IMR-90 (cell line): Measurements from ENCODE around the gene NHLRC2. TPM values are rescaled to one million over a fixed set of nuclear protein-coding genes. Genes with fewer than 3 reads are reported as not detected.

Source experiments
- ATAC-seq: fragments of 200-7000 bp; cut with Tn5 transposase; 2 replicates; pipeline ENCODE4 v1.9.1; 2020; ENCODE audit warnings: low read depth, mild to moderate bottlenecking, moderate library complexity
- Bru-seq: library from RNA; stranded (reverse); fragments of 400-500 nt; gene quantifications from one replicate; lab custom pipeline; 2021; lab: Mats Ljungman, UMichigan
- BruChase-seq, 2 experiments: library from RNA; stranded (reverse); fragments of 400-500 nt; gene quantifications; one replicate each; lab custom pipeline; 2021; lab: Mats Ljungman, UMichigan
- BruUV-seq: library from RNA; stranded (reverse); fragments of 400-500 nt; replicated peaks from 2 replicates; lab custom pipeline; 2021; lab: Mats Ljungman, UMichigan
- CTCF ChIA-PET: fragments of 300-600 bp; formaldehyde crosslinking; extraction: SDS; loops from one replicate; lab custom pipeline; 2021; ENCODE audit warnings: antibody characterized with exemption; lab: Yijun Ruan, JAX
- POLR2A ChIA-PET: fragments of 300-600 bp; sonication (Branson Sonifier 250); formaldehyde crosslinking; loops from one replicate; lab custom pipeline; 2022; ENCODE audit warnings: antibody characterized with exemption; ENCODE audit not compliant: unreplicated experiment; lab: Charles Lee
- DNase-seq: peaks from one replicate; pipeline ENCODE4 v3.0.0; 2013
- H2AFZ ChIP-seq: replicated peaks from 2 replicates; pipeline ENCODE3; 2013; ENCODE audit warnings: low read length, mild to moderate bottlenecking; ENCODE audit not compliant: poor library complexity
- H2AK5ac ChIP-seq: 2 replicates; pipeline ENCODE4 v1.6.1; 2013; ENCODE audit warnings: low read depth, low read length, inconsistent platforms
- H2AK9ac ChIP-seq: replicated peaks from 2 replicates; pipeline ENCODE3; 2013; ENCODE audit warnings: mild to moderate bottlenecking, low read depth, low read length, moderate library complexity; ENCODE audit not compliant: poor library complexity
- H2BK120ac ChIP-seq: 2 replicates; pipeline ENCODE4 v1.6.1; 2013; ENCODE audit warnings: low read depth, low read length, inconsistent platforms
- H2BK15ac ChIP-seq: 3 replicates; pipeline ENCODE4 v1.6.1; 2013; ENCODE audit warnings: low read depth, low read length, inconsistent platforms
- H2BK20ac ChIP-seq: 2 replicates; pipeline ENCODE4 v1.6.1; 2013; ENCODE audit warnings: low read depth, mild to moderate bottlenecking, inconsistent platforms, low read length, moderate library complexity
- H2BK5ac ChIP-seq: 2 replicates; pipeline ENCODE4 v1.6.1; 2013; ENCODE audit warnings: mild to moderate bottlenecking, low read depth, low read length, inconsistent platforms; ENCODE audit not compliant: poor library complexity, severe bottlenecking
- H3K14ac ChIP-seq: replicated peaks from 2 replicates; pipeline ENCODE4 v1.6.1; 2013; ENCODE audit warnings: low read depth, low read length, inconsistent platforms
- H3K18ac ChIP-seq: 2 replicates; pipeline ENCODE4 v1.6.1; 2013; ENCODE audit warnings: low read depth, low read length, control low read depth
- H3K23ac ChIP-seq: 2 replicates; pipeline ENCODE4 v1.6.1; 2013; ENCODE audit warnings: low read depth, low read length, inconsistent platforms
- H3K27ac ChIP-seq: 2 replicates; pipeline ENCODE4 v1.5.1; 2013; ENCODE audit warnings: mild to moderate bottlenecking, control low read depth, low read length; ENCODE audit not compliant: insufficient read depth
- H3K27me3 ChIP-seq: 2 replicates; pipeline ENCODE4 v1.6.1; 2013; ENCODE audit warnings: low read length; ENCODE audit not compliant: control insufficient read depth, insufficient read depth
- H3K36me3 ChIP-seq: 2 replicates; pipeline ENCODE4 v1.6.1; 2013; ENCODE audit warnings: low read length, mixed read lengths; ENCODE audit not compliant: control insufficient read depth, insufficient read depth
- H3K4ac ChIP-seq: 2 replicates; pipeline ENCODE4 v1.6.1; 2013; ENCODE audit warnings: low read depth, low read length, inconsistent platforms
- H3K4me1 ChIP-seq: 2 replicates; pipeline ENCODE4 v1.6.1; 2013; ENCODE audit warnings: low read length, mixed read lengths; ENCODE audit not compliant: control insufficient read depth, insufficient read depth
- H3K4me2 ChIP-seq: 2 replicates; pipeline ENCODE4 v1.6.1; 2013; ENCODE audit warnings: low read depth, mild to moderate bottlenecking, control low read depth, low read length, moderate library complexity
- H3K4me3 ChIP-seq: 2 replicates; pipeline ENCODE4 v1.5.1; 2013; ENCODE audit warnings: low read depth, mild to moderate bottlenecking, control low read depth, low read length, moderate library complexity; ENCODE audit not compliant: insufficient read depth
- H3K56ac ChIP-seq: 2 replicates; pipeline ENCODE4 v1.6.1; 2013; ENCODE audit warnings: low read length, inconsistent platforms; ENCODE audit not compliant: insufficient read depth; ENCODE audit errors: extremely low read depth
- H3K79me1 ChIP-seq, 2 experiments: 2 replicates each; pipeline ENCODE4 v1.6.1; 2013; ENCODE audit warnings: low read length in 2 of 2, inconsistent platforms in 1 of 2, low read depth in 1 of 2
- H3K9ac ChIP-seq: 2 replicates; pipeline ENCODE4 v1.6.1; 2013; ENCODE audit warnings: low read depth, low read length, control low read depth
- H3K9me1 ChIP-seq: 2 replicates; pipeline ENCODE4 v1.6.1; 2013; ENCODE audit warnings: low read length, inconsistent platforms; ENCODE audit not compliant: insufficient read depth
- H3K9me3 ChIP-seq: 2 replicates; pipeline ENCODE4 v1.6.1; 2013; ENCODE audit warnings: low read length; ENCODE audit not compliant: control insufficient read depth, insufficient read depth
- H4K20me1 ChIP-seq: 2 replicates; pipeline ENCODE4 v1.6.1; 2013; ENCODE audit warnings: low read length, inconsistent platforms; ENCODE audit not compliant: insufficient read depth
- H4K5ac ChIP-seq: 2 replicates; pipeline ENCODE4 v1.6.1; 2013; ENCODE audit warnings: mild to moderate bottlenecking, low read depth, low read length, control low read depth
- H4K8ac ChIP-seq, 2 experiments: 2 replicates each; pipeline ENCODE4 v1.6.1; 2013; ENCODE audit warnings: low read depth in 2 of 2, low read length in 2 of 2, control low read depth in 1 of 2, inconsistent platforms in 1 of 2
- H4K91ac ChIP-seq: 2 replicates; pipeline ENCODE4 v1.6.1; 2013; ENCODE audit warnings: low read depth, low read length, inconsistent platforms; ENCODE audit not compliant: insufficient read depth
- BHLHE40 ChIP-seq: fragments of 150-350 bp; IDR thresholded peaks from 2 replicates; pipeline ENCODE4 v1.6.1; 2016; ENCODE audit warnings: mild to moderate bottlenecking, low read depth, low read length
- CEBPB ChIP-seq: IDR thresholded peaks from 2 replicates; pipeline ENCODE4 v1.6.1; 2012; ENCODE audit warnings: low read depth, low read length, improper control_type of control experiment
- MAFK ChIP-seq: IDR thresholded peaks from 2 replicates; pipeline ENCODE4 v1.6.1; 2012; ENCODE audit warnings: low read depth, low read length, improper control_type of control experiment
- MAZ ChIP-seq: IDR thresholded peaks from 2 replicates; pipeline ENCODE4 v1.6.1; 2012; ENCODE audit warnings: low read depth, mild to moderate bottlenecking, low read length, improper control_type of control experiment, moderate library complexity, borderline replicate concordance
- POLR2A ChIP-seq: IDR thresholded peaks from 2 replicates; pipeline ENCODE4 v1.6.1; 2012; ENCODE audit warnings: mild to moderate bottlenecking, low read depth, low read length
- RAD21 ChIP-seq: IDR thresholded peaks from 2 replicates; pipeline ENCODE4 v1.6.1; 2012; ENCODE audit warnings: low read length, improper control_type of control experiment
- RFX5 ChIP-seq: IDR thresholded peaks from 2 replicates; pipeline ENCODE4 v1.8.0; 2012; ENCODE audit warnings: low read depth, mild to moderate bottlenecking, low read length, moderate library complexity
- WGBS, 2 experiments: methylation state at CpG; one replicate each; pipeline versions ENCODE4 v1.1.5 to v1.1.7; 2013; ENCODE audit warnings: missing lambda C conversion rate in 2 of 2; ENCODE audit not compliant: insufficient read length in 1 of 2; ENCODE audit errors: extremely low coverage in 2 of 2; 5-methylcytosine and 5-hydroxymethylcytosine counted together
- dilution Hi-C: fragments of 300-500 bp; cut with HindIII; formaldehyde crosslinking; loops from one replicate; pipeline ENCODE4 v1.14.3; 2018; ENCODE audit warnings: low sequenced_read_pairs; ENCODE audit not compliant: unreplicated experiment
- in situ Hi-C: fragments of 300-500 bp; cut with MboI; formaldehyde crosslinking; loops from 3 replicates; pipeline ENCODE4 v1.14.3; 2019; ENCODE audit warnings: low sequenced_read_pairs, inconsistent platforms, mixed read lengths
- intact Hi-C: fragments of 100-400 bp; cut with micrococcal nuclease; formaldehyde crosslinking; loops from 2 replicates; pipeline ENCODE4 v1.10.0; 2022
- long read RNA-seq: library from polyadenylated mRNA; unstranded; transcript quantifications from one replicate; pipeline ENCODE4 v2.0.0, GENCODE V29; 2021; ENCODE audit not compliant: unreplicated experiment
- polyA plus RNA-seq, 3 experiments: library from polyadenylated mRNA; depleted of rRNA; stranded (reverse); fragments of >200 nt; gene quantifications; 2 replicates each; pipeline ENCODE4 v1.2.3, GENCODE V29; 2012; ENCODE audit warnings: low replicate concordance in 1 of 3
- total RNA-seq: library from RNA; depleted of rRNA; stranded (reverse); fragments of >200 nt; gene quantifications from 2 replicates; pipeline ENCODE4 v1.2.3, GENCODE V29; 2012; rRNA removed

NHLRC2 gene
- 11.8 and 15.3 TPM in 2 replicates for total RNA-seq
- polyA plus RNA-seq (2012; rRNA removed), result 2.3 and 3.0 TPM in 2 replicates
- 0.79 and 0.83 TPM in 2 replicates for polyA plus RNA-seq (2012; cell fraction: cytosol; rRNA removed)
- 1.2 and 5.1 TPM in 2 replicates for polyA plus RNA-seq (2012; cell fraction: nucleus; rRNA removed; ENCODE audit: low replicate concordance)
- Bru-seq, nascent RNA, result percentile 76 among the genes with signal in this experiment
- BruChase-seq, experiment 1, labeled RNA remaining after a 6-hour chase, result percentile 79 among the genes with signal in this experiment
- BruChase-seq, experiment 2, labeled RNA remaining after a 2-hour chase, result percentile 86 among the genes with signal in this experiment
- long read RNA-seq, full-length matches to known transcripts, result 3 of 6 reads
- long read RNA-seq, partial matches to known transcripts, result 0 of 6 reads
- long read RNA-seq, other reads (novel, unspliced or antisense), result 3 of 6 reads

DNA sequence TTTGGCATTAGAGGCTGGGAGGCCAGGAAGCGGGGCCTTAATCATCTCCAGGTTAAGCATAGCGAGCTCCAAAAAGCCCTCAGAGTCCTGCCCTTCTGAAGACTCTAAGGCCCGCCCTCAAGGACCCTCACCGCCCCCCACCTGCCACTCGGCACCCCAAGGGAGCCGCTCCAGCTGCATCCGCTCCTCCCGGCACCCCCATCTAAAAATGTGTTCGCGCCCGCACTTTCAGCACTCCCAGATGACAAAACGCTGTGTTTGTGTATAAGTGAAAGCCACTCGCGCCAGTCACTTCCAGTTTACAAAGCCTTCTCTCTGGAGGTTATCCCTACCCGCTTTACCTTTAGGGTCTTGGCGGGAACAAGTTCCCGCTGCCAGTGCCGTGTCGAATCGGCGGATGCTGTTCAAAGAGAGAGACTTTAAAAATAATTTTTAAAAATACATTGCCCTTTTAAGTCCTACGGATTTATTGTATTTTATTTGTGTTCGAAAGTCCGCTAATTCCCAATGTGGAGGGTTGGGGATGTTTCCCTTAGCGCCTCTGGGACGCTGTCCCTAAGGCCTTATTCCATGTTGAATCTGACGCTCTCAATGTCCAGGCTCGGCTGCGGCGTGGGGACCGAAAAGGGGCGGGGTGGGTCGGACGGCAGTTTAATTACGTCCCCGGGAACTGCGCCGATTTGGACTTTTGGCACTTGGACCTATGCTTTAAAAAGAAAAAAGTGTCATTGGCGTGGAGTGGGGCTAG is at the start of gene NHLRC2, which contains the start of gene DCLRE1A:
NHLRC2 (plus strand) TSS at position 649 of the 748 bp plus-strand sequence. CDS start 212 bp downstream, outside the sequence.
DCLRE1A (minus strand) TSS at position 70 of the 748 bp plus-strand sequence. CDS start 900 bp downstream, outside the sequence.
- Histone ChIP-seq H2AK9ac (peak within 1 kb of the TSS; percentile 97), H3K4me3 (peak within 1 kb of the TSS; percentile 92), H4K20me1 (no peaks in the 10 kb centered on the region), H3K36me3 (no peaks in the 10 kb centered on the region), H4K5ac (peak within 1 kb of the TSS; percentile 91), H2BK120ac (peak within 1 kb of the TSS; percentile 97), H3K23ac (peak within 1 kb of the TSS; percentile 99), H3K9me1 (no peaks in the 10 kb centered on the region), H2BK20ac (peak within 1 kb of the TSS; percentile 89), H2AK5ac (peak within 1 kb of the TSS; percentile 70; the same call in 1 of the 2 replicates), H3K79me1 (peaks cover 13 to 23% of the 10 kb centered on the region in 2 experiments), H3K56ac (peak within 1 kb of the TSS; percentile 98), H3K4me2 (peak within 1 kb of the TSS; percentile 95), H3K9me3 (no peaks in the 10 kb centered on the region), H3K27ac (peak within 1 kb of the TSS; percentile 91), H3K27me3 (no peaks in the 10 kb centered on the region), H3K4ac (peak within 1 kb of the TSS; percentile 99), H3K9ac (peak within 1 kb of the TSS; percentile 98), H3K14ac (peak within 1 kb of the TSS; percentile 96), H3K4me1 (peaks cover 2% of the 10 kb centered on the region; the same call in 1 of the 2 replicates), H2BK5ac (peak within 1 kb of the TSS; percentile 89), H4K91ac (peak within 1 kb of the TSS; percentile 98), H2BK15ac (peak within 1 kb of the TSS; percentile 98; the same call in 2 of the 3 replicates), H2AFZ (peak within 1 kb of the TSS; percentile 100), H3K18ac (peak within 1 kb of the TSS; percentile 91), H4K8ac (peak within 1 kb of the TSS; percentile 99)
- ATAC-seq, result peak; percentile 87
- ChIA-PET CTCF (no interaction called here), POLR2A (no interaction called here)
- DNase-seq, result peak; percentile 75
- dilution Hi-C loops (no loop called here), intact Hi-C loops (loop anchor here (1.0 to 2.0 kb wide), 2 partner anchors 55 to 145 kb away; no protein-coding TSS in a partner anchor), in situ Hi-C loops (no loop called here)
- 0% methylated on average over 7 of the region's 39 CpGs; no CpG with 5 or more reads in 1 of the 2 experiments for WGBS, 2 experiments
- BruUV-seq, result no TSS peak
- TF ChIP-seq CEBPB (no peak), MAZ (peak; percentile 65; the same call in 1 of the 2 replicates), RFX5 (no peak), BHLHE40 (0 out of 2 replicates have a peak, but pooled peaks have one; percentile 10), RAD21 (no peak), POLR2A (no peak), MAFK (no peak)
